GM19372 (cell line): ENCODE measurements around the gene RBBP9.
A peak's percentile ranks its signal among the peaks of the same experiment; 100 is the strongest.
"Not testable (repeated sequence)": the region's sequence is repeated elsewhere in the genome, so short reads cannot be mapped to it uniquely, and the experiment has no call there.

Experiments
- ATAC-seq: cut with Tn5 transposase; IDR thresholded peaks from one replicate; pipeline ENCODE4 v1.9.1; 2021; ENCODE audit warnings: mild to moderate bottlenecking, low read depth, moderate library complexity; ENCODE audit not compliant: unreplicated experiment

RBBP9 gene

DNA sequence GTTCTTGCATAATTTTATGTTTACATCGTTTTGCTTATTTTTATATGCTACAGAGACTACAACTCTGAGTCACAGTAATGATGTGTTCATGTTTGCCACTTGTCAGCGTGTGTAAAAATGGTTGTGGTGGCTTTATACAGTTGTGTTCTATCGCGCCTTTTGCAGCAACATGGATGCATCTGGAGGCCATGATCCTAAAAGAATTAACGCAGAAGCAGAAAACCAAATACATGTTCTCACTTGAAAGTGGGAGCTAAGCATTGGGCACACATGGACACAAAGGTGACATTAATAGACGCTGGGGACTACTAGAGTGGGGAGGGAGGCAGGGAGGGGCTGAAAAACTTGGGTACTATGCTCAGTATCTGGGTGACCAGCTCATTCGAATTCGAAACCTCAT lies 9.7 kb upstream of the RBBP9 start:
- no peak for ATAC-seq

DNA sequence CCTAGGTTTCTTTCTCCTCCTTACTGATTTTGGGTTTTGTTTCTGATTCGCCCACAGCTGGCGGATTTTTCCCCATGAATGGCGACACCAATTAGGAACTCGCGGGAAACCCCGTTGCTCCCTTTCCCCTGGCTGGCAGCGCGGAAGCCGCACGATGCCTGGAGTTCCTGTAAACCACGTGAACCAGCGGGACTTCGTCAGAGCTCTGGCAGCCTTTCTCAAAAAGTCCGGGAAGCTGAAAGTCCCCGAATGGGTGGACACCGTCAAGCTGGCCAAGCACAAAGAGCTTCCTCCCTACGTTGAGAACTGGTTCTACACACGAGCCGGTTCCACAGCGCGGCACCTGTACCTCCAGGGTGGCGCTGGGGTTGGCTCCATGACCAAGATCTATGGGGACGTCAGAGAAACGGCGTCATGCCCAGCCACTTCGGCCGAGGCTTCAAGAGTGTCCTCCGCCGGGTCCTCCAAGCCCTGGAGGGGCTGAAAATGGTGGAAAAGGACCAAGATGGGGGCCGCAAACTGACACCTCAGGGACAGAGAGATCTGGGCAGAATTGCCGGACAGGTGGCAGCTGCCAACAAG lies 7.5 kb upstream of the RBBP9 start:
- no peak for ATAC-seq

DNA sequence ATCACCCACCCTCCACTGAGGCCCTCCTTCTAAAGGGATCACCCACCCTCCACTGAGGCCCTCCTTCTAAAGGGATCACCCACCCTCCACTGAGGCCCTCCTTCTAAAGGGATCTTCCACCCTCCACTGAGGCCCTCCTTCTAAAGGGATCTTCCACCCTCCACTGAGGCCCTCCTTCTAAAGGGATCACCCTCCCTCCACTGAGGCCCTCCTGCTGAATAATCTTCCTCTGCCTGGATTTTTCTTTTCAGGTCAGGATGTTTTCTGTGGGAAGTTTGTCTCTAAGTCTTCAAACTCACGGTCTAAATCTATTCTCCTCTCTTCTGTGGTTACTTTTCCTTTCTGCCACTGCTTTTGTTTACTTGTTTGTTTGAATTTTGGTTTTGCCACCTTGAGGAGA lies 4.6 kb upstream of the RBBP9 start:
- ATAC-seq, result not testable (repeated sequence)

DNA sequence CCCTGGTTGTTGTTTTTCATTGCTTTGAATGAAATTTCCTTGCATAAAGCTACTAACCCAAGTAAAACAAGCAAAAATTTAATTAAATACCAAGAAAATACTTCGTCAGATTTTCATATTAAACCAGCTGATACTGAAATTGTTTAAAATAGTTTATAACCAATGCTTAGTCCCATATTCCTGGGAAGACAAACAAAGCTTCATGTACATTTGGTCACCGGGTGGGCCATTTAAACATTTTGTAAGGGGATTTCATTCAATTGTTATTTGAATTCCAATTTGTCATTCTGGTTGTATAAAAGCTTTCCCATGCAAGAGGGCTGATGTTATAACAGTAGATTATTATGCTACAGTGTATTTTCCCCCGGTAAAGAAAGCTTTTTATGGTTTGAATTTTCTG lies 578 bp upstream of the RBBP9 start:
- ATAC-seq, result no peak

DNA sequence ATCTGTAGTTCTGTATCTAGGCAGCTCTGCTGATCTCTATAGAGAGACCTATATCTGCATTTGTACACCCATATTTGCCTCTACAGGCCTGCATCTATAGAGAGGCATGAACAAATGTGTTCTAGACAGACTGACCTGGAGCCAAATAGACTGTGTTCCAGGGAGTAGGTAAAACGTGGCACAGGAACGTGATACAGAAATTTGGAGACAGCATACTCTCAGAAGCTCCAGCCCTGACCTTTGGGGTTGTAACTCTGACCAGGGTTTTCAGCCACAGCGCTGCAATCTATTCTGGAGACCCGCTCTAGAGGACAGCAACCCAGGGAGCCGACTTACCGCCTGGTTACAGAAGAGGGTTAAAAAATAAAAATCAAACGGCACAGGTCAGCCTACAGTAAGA lies 983 bp downstream of the RBBP9 start:
- ATAC-seq, result no peak

DNA sequence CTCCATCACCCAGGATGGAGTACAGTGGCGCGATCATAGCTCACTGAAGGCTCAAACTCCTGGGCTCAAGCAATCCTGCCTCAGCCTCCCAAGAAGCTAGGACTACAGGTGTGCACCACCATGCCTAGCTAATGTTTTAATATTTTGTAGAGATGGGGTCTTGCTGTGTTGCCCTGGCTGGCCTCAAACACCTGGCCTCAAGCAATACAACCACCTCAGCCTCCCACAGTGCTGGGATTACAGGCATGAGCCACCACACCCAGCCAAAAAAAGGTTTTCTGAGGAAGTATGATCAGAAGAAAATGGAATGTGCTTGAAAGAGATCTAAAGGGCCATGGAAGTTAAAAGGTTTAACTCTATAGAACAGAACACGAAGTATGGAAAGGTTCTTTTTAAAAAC lies 8.7 kb downstream of the RBBP9 start:
- no peak for ATAC-seq

DNA sequence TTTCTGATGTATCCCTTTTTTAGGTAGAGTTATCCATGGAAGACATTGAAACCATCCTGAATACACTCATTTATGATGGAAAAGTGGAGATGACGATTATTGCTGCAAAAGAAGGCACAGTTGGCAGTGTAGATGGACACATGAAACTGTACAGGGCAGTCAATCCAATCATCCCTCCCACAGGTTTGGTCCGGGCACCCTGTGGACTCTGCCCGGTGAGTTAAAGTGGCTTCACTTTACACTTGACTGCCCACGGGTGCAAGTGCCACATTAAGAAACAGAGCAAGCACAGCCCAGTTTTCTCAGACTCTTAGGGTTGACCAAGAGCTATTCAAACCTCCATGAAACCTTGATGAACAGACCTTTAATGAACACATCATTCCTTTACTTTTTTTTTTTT lies 15.4 kb downstream of the RBBP9 start:
- ATAC-seq, result no peak

DNA sequence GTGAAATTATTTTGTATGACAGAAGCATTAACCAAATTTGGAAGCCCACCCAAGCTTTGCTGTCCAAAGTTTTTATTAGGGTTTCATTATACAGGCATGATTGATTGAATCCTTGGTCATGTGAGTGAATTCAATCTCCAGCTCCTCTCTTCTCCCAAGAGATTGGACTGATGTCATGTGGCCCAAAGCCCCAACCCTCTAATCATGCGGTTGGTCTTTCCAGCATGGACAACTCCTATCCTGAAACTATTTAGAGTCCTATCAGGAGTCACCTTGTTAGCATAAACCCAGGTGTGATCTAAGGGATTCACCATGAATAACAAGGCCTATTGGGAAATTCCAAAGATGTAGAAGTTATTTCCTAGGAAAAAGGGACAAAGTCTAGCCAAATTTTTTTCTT lies 19.2 kb downstream of the RBBP9 start:
- ATAC-seq, result no peak

DNA sequence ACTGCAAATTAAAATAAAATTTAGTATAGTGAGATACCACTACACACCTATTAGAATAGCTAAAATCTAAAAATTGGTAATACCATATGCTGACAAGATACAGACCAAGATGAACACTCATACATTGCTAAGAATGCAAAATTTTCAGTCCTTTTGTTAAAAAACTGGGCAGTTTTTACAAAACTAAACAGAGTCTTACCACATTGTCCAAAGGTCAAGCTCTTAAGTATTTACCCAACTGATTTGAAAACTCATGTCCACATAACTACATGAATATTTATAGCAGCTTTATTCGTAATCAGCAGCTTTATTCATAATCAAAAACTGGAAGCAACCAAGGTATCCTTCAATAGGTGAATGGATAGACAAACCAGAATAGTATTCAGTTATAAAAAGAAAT lies 19.8 kb downstream of the RBBP9 start:
- no peak for ATAC-seq

DNA sequence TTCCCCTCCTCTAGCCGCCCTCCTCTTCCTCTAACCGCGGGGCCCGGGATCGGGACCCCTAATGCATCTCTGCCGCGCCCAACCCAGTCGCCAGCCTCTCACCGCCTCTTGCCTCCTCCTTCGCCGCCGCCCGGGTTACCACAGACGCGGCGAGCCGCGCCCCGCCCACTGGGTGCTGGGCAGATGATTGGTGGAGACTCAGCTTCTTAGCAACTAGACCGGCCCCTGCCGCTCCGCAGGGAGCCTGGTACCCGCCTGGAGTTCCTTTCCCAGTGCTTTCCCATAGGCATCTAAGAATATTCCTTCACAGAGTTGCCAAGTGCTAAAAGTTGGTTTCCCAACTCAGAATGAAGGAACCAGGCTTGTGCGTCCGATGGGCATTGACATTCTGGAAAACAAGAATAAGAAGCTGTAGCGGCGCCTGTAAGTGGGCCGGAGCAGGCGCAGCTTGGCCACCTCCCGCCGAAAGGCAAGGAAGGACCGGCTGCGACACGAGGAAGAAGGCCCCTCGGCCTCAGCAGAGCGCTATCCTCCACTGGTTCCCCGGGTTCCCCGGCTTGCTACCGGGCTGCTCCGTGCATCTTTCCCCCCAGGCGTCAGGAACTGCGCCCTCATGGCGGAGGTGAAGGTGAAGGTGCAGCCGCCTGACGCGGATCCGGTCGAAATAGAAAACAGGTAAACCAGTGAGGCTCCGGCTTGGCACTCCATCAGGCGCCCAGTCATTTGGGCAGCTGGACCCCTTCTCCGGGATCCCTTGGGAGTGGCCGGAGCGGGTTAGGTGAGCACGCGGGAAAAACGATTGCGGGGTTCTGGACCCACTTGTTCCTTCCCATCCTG lies 29.9 kb downstream of the RBBP9 start, which contains the start of the genes DZANK1 and POLR3F:
DZANK1 (minus strand) TSS at position 137 of the 837 bp plus-strand sequence. CDS start 1,672 bp downstream, outside the sequence.
POLR3F (plus strand) TSS at position 497 of the 837 bp plus-strand sequence; CDS start at position 614, 117 bp downstream.
- ATAC-seq, result peak; percentile 97

DNA sequence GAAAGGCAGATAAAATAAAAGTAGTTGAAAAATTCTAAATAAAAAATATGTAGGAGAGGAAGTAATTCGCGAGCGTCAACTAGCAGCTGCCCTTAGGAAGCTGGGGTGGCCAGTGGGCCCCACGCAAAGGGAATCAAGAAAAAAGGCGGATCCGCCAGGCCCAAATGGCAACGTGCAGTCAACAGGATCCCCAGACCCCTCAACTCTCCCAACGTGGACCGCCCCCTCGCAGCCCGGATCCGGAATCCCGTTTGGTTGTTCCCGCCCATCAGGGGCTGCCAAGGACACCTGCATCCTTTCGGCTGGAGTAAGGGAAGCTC lies 30.5 kb downstream of the RBBP9 start:
- peak; percentile 20 for ATAC-seq

DNA sequence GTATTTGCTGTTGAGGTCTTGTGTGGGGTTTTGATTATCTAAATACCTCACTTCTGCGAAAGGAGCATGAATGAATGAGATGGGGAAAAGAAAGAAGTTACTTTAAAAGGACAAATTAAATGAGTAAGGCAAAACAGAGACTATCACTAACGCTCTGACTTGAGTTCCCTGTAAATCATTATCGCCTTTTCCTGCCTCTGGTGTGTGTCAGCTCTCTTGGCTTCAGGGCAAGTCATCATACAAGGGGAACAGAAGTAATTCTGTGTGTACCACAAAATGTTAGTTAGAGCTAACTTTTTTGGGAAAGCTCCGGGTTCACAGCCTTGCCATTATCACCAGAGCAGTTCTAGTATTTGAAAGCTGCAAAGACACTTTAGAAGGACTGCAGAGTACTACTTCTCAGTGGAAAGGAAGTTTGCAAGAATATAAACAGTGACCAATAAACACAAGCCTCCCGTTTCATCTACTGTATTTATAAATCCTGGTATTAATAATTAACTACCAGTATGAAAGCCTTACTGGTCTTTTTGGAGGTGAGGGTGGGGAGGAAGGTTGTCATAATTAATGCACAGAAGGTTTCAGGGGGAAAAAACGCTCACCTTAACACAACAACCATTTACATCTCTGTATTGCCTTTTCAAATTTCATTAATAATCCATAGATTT lies 31.4 kb downstream of the RBBP9 start:
- ATAC-seq, result no peak

DNA sequence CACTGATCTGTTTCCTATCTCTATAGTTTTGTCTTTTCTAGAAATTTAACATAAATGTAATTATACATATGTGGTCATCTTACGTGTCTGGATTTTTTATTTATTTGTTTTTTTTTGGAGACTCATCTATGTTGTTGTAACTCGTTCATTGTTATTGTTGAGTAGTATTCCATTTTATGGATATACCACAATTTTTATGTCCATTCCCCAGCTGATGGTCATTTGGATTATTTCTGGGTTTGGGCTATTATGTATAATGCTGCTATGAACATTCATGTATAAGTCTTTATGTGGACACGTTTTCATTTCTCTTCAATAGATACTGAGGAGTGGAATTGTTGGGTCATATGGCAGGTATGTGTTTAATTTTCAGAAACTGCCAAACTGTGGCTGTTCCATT lies 40.4 kb downstream of the RBBP9 start:
- ATAC-seq, result no peak

DNA sequence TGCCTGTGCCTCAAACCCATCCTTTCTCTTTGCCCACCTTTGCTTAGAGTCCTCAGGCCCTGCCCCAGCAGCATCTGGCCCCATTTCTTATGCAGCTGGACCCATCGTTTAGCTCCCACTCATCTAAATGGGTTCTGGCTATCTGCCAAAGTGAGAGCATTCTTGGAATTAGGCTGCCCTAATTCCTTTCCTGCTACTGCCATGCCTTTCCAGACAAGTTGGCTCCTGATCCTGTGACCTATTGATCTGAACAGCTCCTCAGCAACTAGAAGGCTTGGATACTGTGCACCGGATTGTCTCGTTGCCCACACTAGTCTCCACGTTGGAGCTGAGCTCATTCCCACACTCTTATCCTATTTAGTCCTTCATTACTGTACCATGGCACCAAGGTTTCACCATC lies 53.1 kb downstream of the RBBP9 start:
- no peak for ATAC-seq

DNA sequence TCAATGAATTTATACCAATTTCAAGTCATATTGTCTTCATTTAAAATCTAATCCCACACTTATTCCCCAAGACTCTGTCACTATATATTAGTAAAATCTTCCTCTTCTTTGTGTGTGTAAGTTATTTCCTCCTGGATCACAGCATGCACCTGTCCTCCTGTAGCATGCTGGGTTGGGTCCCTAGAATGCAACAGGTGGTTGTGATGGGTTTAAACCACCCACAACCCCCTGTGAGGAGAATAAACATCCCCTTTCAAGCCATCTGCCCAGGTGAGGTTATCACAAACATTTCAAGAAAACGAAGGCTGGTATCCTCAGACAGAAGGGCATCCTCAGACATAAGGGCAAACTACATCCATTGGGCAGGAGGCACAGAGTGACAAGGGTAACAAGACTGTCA lies 56.6 kb downstream of the RBBP9 start:
- ATAC-seq, result no peak

DNA sequence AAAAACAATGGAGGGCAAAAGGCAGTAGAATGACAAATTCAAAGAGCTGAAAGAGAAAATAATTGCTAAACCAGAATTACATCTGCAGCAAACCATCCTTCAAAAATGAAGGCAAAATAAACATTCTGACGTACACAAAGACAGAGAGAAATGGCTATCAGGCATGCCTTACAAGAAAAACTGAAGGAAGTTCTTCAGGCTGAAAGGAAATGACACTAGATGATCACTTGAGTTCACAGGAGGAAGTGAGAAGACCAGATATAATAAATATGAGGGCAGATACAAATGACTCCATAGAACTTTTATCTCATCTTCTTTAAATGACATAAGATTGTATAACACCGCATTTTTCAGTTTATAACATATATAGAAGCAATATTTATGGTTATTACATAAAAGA lies 60.2 kb downstream of the RBBP9 start:
- no peak for ATAC-seq
